ENCODE results near the gene ZNF70.

- TF ChIP-seq FOSL1 (IDR thresholded peaks at IDR 0.05; ENCODE audit: low read depth), result no peak
- TF ChIP-seq SP1 (IDR thresholded peaks at IDR 0.05; ENCODE audit: low read depth), result no peak
- TF ChIP-seq POLR2A (IDR thresholded peaks at IDR 0.05; ENCODE audit: borderline replicate concordance, extremely low read depth, insufficient read depth, insufficient read length), result no peak
- no peak for TF ChIP-seq EZH2 (IDR thresholded peaks at IDR 0.05)
- no peak for TF ChIP-seq CTCF (IDR thresholded peaks at IDR 0.05 in 2 of 3, conservative IDR thresholded peaks at IDR 0.05 in 1 of 3; ENCODE audit: borderline replicate concordance in 1 of 3, insufficient read depth in 1 of 3, low read depth in 2 of 3, low read length in 2 of 3)
- TF ChIP-seq REST (IDR thresholded peaks at IDR 0.05; ENCODE audit: low read depth), result no peak
These were observed 46.9 kb downstream of the ZNF70 start for GRCh38 chr22:23704062-23704461.
